ENCODE results near the gene PITX1. TPM values are rescaled to one million over a fixed set of nuclear protein-coding genes. Genes with fewer than 3 reads are reported as not detected.

Gene PITX1
- total RNA-seq, 2 donors from 2014 or later: not detected

DNA sequence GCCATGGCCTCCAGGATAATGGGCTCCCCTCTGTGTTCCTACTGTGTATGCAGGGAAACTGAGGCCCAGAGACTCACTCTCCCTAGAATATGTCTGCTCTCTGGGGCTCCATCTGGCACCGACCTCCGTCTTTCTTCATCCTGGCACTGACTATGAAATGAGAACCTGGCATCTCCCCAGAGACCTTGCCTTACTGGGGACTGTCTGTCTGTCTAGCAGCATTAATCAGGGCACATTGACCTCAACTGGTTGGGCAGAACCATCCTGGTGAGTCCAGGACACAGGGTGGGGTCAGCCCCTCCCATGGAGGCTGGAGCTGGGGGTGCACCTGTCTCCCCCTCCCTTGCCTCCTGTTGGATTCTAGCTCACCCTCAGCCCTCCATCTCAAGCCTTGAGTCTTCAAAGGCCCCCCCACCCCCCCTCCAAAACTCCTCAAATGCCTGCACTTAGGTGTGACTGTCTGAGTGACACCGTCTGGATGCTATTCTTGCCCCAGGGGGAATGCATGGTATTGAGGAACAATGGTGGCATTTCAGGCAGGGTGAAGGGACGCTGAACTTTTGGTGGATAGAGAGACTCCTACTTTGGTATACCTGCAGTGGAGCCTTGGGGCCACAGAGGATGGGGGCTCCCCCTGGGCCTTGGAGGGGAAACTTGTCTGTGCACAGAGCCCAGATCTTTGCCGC is 12.8 kb upstream of the PITX1 start:
- TF ChIP-seq, protein P1, sequence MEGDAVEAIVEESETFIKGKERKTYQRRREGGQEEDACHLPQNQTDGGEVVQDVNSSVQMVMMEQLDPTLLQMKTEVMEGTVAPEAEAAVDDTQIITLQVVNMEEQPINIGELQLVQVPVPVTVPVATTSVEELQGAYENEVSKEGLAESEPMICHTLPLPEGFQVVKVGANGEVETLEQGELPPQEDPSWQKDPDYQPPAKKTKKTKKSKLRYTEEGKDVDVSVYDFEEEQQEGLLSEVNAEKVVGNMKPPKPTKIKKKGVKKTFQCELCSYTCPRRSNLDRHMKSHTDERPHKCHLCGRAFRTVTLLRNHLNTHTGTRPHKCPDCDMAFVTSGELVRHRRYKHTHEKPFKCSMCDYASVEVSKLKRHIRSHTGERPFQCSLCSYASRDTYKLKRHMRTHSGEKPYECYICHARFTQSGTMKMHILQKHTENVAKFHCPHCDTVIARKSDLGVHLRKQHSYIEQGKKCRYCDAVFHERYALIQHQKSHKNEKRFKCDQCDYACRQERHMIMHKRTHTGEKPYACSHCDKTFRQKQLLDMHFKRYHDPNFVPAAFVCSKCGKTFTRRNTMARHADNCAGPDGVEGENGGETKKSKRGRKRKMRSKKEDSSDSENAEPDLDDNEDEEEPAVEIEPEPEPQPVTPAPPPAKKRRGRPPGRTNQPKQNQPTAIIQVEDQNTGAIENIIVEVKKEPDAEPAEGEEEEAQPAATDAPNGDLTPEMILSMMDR (IDR thresholded peaks at IDR 0.05): no peak
- no peak for TF ChIP-seq POLR2A (IDR thresholded peaks at IDR 0.05)
- no peaks in the 10 kb centered on the region for H3K9me3 ChIP-seq
- intact Hi-C loops (cut with DNase I): no loop called here
- H3K27me3 ChIP-seq: no peaks in the 10 kb centered on the region
- no peak overlapping the region for H3K4me3 ChIP-seq
- no peak overlapping the region for H3K27ac ChIP-seq
- DNase-seq (no peak), ATAC-seq (no peak)
- 63 to 69% methylated on average over 3 to 5 of the region's 5 CpGs for WGBS, 2 donors
- no peaks in the 10 kb centered on the region for H3K36me3 ChIP-seq (replicated peaks in 1 of 2; ENCODE audit: insufficient read depth in 1 of 2, low read depth in 2 of 2)
- no peaks in the 10 kb centered on the region for H3K4me1 ChIP-seq

DNA sequence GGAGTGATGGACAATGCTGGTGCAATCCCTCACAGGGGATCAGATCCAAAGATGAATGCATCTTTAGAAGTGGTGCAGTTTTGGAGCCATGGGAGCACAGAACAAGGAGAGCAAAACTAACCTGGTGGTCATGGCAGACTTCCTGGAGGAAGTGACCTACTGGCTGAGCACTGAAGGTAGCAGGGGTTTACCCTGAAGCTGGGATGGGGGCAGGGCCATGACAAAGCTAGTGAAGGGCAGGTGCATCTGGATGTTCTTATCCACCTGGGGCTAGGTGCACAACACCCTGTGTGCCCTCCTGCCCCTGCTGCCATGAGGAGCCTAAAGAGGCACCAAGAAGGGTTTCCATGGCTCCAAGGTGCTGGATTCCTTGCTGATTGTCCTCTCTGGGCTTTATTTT is 11.5 kb upstream of the PITX1 start:
- Histone ChIP-seq H3K27ac (no peak overlapping the region), H3K36me3 (replicated peaks in 1 of 2; ENCODE audit: insufficient read depth in 1 of 2, low read depth in 2 of 2) (no peaks in the 10 kb centered on the region), H3K4me3 (no peak overlapping the region), H3K9me3 (no peaks in the 10 kb centered on the region), H3K4me1 (peaks cover 4% of the 10 kb centered on the region), H3K27me3 (peaks cover 0 to 10% of the 10 kb centered on the region in 2 donors)
- DNase-seq: no peak
- intact Hi-C loops (cut with DNase I): no loop called here
- no peak for ATAC-seq
- no peak for TF ChIP-seq POLR2A (IDR thresholded peaks at IDR 0.05)
- TF ChIP-seq, protein P1 (IDR thresholded peaks at IDR 0.05): no peak

DNA sequence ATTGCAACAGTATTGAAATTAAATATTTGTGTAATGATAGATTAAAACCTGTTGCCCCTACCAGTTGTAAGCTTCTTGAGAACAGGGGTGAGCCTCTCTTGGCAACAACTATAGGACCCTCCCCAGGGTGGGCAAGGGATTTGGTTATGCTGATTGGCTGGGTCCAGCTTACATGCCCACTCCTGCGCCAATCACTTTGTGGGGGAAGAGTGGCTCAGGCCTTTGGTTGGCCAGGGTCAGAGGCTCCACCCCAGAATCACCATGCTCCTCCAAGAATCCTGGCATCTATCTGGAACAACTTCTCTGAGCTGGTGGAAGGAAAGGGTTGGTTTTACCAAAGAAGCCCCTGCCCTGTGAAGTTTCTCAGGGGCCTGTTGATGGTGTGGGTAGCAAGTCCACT is 8.6 kb upstream of the PITX1 start:
- no peak for TF ChIP-seq POLR2A (IDR thresholded peaks at IDR 0.05)
- TF ChIP-seq, protein P1 (IDR thresholded peaks at IDR 0.05): no peak
- no peaks in the 10 kb centered on the region for H3K9me3 ChIP-seq
- no peak overlapping the region for H3K4me3 ChIP-seq
- ATAC-seq: no peak
- H3K27me3 ChIP-seq: peaks cover 0 to 39% of the 10 kb centered on the region in 2 donors
- DNase-seq: no peak
- no peaks in the 10 kb centered on the region for H3K36me3 ChIP-seq (replicated peaks in 1 of 2; ENCODE audit: insufficient read depth in 1 of 2, low read depth in 2 of 2)
- peaks cover 23% of the 10 kb centered on the region for H3K4me1 ChIP-seq
- intact Hi-C loops (cut with DNase I): no loop called here
- 67 to 100% methylated on average over 1 of the region's 1 CpG for WGBS, 2 donors
- H3K27ac ChIP-seq: no peak overlapping the region

DNA sequence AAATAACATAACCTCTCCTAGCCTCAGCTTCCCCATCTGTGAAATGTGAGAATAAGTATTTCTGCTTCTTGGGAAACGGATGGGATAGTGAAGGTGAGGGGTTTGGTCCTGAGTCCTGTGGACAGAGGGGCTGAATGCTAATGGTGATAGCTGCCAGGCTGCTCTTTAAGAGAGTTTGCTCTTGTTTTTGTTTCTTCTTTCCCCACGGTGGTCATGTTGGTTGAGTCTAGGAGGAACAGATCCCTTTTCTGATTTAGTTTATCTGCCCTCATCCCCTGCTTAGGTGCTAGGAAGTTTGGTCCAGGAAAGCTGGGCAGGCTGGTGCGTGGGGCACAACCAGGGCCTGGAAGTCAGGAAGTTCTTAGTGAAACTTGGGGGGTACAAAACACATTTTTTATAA is 7.7 kb upstream of the PITX1 start:
- intact Hi-C loops (cut with DNase I): no loop called here
- TF ChIP-seq POLR2A (IDR thresholded peaks at IDR 0.05): no peak
- TF ChIP-seq, protein P1 (IDR thresholded peaks at IDR 0.05): no peak
- 66 to 84% methylated on average over 3 of the region's 3 CpGs for WGBS, 2 donors

DNA sequence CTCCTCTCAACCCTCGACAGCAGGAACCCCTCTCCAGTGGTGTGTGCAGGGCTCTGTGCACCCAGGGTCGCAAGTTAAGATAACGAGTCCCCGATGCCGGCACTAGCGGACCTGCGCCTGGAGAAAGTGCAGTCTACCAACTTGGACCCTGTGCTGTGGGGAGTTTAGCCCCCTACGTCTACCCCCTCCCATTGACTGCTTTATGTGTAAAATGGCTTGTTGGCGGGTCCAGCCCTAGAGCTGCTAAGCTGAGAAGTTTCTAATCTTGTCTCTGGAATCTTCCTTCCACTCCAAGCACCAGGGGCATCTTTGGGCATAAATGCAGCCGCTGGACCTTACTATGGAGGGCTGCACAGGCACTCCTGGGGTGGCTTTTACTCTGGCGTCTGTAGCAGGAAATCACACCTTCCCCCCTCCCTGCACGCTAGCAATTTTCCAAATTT is 7.1 kb upstream of the PITX1 start:
- no peaks in the 10 kb centered on the region for H3K36me3 ChIP-seq (replicated peaks in 1 of 2; ENCODE audit: insufficient read depth in 1 of 2, low read depth in 2 of 2)
- no peak overlapping the region for H3K27ac ChIP-seq
- H3K4me1 ChIP-seq: peaks cover 23% of the 10 kb centered on the region
- no peaks in the 10 kb centered on the region for H3K9me3 ChIP-seq
- 33 to 47% methylated on average over 9 to 12 of the region's 12 CpGs for WGBS, 2 donors
- TF ChIP-seq, protein P1 (IDR thresholded peaks at IDR 0.05): no peak
- no peak for TF ChIP-seq POLR2A (IDR thresholded peaks at IDR 0.05)
- intact Hi-C loops (cut with DNase I): no loop called here
- no peak for ATAC-seq
- H3K27me3 ChIP-seq: peaks cover 0 to 44% of the 10 kb centered on the region in 2 donors
- no peak overlapping the region for H3K4me3 ChIP-seq
- no peak for DNase-seq

More for the DNA sequence above, 7.7 kb upstream of the PITX1 start:
- DNase-seq (no peak), ATAC-seq (no peak)
- Histone ChIP-seq H3K27me3 (peaks cover 0 to 44% of the 10 kb centered on the region in 2 donors), H3K9me3 (no peaks in the 10 kb centered on the region), H3K27ac (no peak overlapping the region), H3K36me3 (replicated peaks in 1 of 2; ENCODE audit: insufficient read depth in 1 of 2, low read depth in 2 of 2) (no peaks in the 10 kb centered on the region), H3K4me1 (peaks cover 23% of the 10 kb centered on the region), H3K4me3 (no peak overlapping the region)
